Measurements from ENCODE around the gene ZDHHC14.
"Not testable (repeated sequence)": the region's sequence is repeated elsewhere in the genome, so short reads cannot be mapped to it uniquely, and the experiment has no call there.

DNA sequence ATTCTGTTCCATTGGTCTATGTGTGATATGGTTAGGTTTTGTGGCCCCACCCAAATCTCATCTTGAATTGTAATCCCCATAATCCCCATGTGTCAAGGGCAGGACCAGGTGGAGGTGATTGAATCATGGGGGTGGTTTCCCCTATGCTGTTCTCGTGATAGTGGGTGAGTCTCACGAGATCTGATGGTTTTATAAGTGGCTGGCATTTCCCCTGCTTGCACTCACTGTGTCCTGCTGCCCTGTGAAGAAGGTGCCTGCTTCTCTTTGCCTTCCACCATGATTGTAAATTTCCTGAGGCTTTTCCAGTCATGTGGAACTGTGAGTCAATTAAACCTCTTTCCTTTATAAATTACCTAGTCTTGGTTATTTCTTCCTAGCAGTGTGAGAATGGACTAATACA lies 197.5 kb downstream of the ZDHHC14 start:
- TF ChIP-seq, protein P1, sequence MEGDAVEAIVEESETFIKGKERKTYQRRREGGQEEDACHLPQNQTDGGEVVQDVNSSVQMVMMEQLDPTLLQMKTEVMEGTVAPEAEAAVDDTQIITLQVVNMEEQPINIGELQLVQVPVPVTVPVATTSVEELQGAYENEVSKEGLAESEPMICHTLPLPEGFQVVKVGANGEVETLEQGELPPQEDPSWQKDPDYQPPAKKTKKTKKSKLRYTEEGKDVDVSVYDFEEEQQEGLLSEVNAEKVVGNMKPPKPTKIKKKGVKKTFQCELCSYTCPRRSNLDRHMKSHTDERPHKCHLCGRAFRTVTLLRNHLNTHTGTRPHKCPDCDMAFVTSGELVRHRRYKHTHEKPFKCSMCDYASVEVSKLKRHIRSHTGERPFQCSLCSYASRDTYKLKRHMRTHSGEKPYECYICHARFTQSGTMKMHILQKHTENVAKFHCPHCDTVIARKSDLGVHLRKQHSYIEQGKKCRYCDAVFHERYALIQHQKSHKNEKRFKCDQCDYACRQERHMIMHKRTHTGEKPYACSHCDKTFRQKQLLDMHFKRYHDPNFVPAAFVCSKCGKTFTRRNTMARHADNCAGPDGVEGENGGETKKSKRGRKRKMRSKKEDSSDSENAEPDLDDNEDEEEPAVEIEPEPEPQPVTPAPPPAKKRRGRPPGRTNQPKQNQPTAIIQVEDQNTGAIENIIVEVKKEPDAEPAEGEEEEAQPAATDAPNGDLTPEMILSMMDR (IDR thresholded peaks at IDR 0.05) = not testable (repeated sequence)
- TF ChIP-seq ZFX (IDR thresholded peaks at IDR 0.05; ENCODE audit: borderline replicate concordance) = not testable (repeated sequence)

All from 22Rv1 (cell line).